ENCODE measurements around the gene CARHSP1.

DNA sequence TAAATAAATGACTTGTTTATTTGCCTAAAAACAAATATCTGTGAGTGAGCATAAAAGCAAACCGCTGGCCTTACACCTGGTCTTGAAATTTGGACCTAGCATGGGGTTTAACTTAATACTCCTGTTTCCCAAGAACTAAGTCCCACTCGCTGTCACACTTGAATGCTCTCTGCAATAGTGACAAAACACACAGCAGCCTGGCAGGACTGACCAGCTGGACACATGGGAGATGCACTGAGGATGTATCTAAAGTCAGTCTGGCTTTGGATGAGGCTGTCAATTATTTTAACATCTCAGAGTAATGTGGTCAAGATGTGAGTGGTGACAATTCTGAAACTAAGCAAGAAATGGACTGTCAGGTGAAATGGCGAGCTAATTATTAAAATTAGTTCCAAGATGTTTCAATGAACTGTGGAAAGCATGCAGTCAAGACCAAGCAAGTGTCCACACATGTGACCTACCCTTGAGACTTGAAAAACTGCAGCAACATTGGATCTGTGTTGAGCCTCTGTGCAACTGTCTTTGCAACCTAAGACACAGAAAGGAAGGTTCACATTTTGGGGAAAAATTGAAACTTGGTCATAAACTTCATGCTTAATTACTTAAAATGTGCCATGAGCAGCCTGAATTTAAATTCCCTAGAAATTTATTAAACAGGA lies 30.0 kb upstream of the CARHSP1 start:
- no peak for TF ChIP-seq CTCF (optimal IDR thresholded peaks at IDR 0.05 in 1 of 3, IDR thresholded peaks at IDR 0.05 in 1 of 3, conservative IDR thresholded peaks at IDR 0.05 in 1 of 3; ENCODE audit: extremely low read depth in 1 of 3, insufficient read depth in 2 of 3, low read length in 3 of 3)
- TF ChIP-seq EZH2 (IDR thresholded peaks at IDR 0.05; ENCODE audit: low read length), result no peak
